HG03039 (cell line): ENCODE data around the gene PSPC1.

ENCODE experiments used
- ATAC-seq: cut with Tn5 transposase; IDR thresholded peaks from one replicate; pipeline ENCODE4 v1.9.1; 2021; ENCODE audit warnings: mild to moderate bottlenecking, moderate library complexity; ENCODE audit not compliant: unreplicated experiment

PSPC1 gene

DNA sequence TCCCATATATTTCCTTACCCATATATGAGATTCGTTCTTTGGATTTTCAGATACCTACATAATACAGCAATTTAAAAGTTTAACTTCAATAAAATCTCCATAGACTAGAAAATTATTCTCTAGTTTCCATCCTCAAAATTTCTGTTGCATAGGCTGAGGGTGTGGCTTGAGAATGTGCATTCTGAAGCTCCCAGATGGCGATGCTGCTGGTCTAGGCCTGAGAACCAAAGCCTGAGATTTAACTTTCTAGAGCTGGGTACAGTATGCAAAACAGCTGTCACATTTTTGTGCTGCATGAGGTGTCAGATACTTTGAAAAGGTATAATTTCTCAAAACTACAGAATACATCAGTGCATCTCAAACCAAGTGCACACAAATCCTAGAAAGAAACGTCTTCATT is 106.6 kb downstream of the PSPC1 start:
- ATAC-seq, result no peak

GRCh38 chr13:19674898-19675297 is 107.8 kb downstream of the PSPC1 start:
- ATAC-seq, result no peak

DNA sequence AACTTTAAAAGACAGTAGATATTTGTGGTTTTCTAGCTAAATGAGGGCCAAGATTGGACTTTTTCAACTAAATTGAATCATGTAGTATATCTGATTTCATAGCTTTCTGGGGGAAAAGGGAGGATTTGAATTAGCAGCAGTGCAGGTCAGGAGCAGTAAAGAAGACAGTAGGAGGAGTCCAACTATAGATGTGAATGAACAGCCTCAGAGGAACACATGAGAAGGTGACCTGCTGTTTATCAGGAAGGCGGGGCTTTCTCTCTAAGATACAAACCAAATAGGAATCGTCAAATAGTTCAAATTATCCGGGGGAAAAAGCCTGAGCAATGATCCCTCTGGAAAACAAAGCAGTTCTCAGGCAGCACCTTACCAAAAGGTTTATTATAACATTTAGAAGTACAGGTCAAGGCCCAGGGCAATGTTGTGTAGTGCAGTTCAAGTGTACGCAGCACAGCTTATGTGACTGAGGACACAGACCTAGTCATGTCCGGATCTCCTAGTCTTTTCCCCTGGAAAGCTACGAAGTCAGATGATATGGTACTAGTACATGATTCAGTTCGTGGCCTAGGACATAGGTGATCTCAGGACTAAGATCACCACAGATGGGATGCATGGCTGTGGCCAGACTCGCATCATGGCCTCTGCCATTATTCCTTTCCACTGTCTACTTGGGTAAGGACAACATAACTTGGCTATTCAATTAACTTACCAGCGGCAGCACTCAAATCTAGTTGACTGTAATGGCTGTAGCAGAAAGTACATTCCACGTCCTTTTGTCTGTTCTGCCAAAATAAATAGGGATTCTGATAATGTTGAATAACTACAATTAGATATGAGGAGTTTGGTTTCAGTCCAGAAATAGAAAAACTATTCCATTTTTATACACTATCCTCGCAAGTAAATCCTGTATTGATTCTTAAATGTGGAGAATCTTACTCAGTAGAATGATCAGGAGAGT is 109.0 kb downstream of the PSPC1 start:
- ATAC-seq, result no peak

DNA sequence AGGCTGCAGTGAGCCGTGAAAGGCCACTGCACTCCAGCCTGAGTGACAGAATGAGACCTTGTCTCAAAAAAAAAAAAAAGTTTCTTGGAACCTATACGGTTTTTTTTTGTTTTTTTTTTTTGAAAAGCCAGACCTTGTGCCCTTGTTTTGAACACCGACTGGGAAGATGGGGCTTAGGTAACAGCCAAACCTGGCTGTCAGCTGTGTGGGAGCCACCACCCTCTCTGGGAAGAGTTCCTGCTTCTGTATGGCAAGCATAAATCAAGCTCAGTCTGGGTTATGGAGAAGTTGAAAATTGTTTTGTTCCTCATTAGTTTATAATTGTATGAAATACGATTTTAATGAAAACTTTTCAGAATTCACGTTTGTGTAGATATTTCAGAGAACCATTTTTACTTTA is 109.8 kb downstream of the PSPC1 start:
- no peak for ATAC-seq

GRCh38 chr13:19670147-19670546 is 112.6 kb downstream of the PSPC1 start:
- ATAC-seq, result no peak

DNA sequence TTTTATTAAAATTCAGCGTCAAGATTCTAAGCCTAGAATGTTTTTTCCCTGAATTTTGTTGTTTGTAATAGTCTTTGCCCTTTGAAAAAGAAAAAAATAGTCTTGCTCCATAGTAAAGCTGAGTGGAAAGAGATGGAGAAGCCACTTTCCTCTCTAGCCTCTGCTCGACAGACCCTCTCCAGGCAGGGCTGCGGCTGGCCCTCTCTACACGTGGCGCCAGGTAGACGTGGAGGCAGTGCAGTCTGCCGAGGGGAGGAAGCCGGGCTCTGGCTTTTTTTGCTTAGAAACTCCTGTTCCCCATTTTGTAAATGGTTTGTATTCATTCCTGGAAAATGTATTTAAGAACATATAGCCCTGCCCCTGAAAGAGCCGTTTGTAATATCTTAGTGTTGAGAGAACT is 114.0 kb downstream of the PSPC1 start:
- no peak for ATAC-seq

DNA sequence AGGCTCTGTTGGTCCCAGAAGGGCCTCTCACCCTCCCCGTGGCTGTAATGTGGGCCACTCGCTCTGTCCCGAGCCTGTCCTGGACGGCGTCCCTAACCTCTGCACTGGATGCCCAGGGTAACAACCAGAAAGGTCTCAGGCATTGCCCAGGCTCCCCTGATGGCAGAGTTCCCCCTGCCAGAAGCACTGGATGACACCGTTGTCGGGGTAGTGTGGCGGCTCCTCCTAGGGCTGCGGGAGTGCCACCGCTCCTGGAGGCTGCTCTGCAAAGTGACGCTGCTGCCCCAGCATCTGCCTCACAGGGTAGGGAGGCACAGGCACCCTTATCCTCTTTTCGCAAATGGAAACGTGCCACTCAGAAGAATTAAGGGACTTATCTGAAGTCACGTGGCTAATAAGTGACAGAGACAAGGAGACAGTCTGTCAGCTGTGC is 117.3 kb downstream of the PSPC1 start:
- ATAC-seq, result no peak

DNA sequence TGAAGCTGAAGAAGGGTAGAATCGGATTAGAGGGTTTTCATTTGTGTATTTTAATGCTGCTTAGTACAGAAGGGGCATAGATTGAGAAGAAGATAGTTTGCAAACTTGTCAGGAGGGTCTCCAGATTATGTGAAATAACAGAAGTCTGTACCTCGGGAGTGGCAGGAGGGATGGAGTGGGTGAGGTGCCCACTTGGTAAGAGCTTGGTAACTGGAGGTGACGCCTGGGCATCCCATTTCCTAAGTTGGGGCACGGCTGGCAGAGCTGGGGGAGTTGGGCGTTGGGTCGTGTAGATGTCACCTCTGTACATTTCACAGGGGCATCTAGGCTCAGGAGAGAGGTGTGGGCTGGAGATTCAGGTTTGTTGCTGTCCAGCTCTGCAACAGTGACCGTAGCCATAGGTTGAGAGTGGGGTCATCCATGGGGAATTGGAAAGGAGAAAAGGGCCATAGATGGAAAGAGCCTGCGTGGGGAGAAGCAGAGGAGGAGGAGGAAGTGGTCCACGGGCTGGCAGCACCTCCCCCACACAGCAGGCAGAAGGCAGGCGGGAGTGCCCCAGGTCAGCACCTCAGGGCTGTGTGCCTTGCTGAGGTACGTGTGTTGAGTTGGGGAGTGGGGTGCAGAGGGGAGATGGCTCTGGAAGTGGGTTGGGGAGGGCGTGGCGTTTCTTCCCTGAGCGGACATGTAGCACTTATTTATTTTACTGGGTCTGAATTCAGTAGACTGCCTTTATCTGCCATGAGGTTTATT is 118.1 kb downstream of the PSPC1 start:
- no peak for ATAC-seq

- no peak for ATAC-seq
These were observed 119.2 kb downstream of the PSPC1 start for GRCh38 chr13:19663416-19663979.

GRCh38 chr13:19661561-19661960 is 121.2 kb downstream of the PSPC1 start:
- no peak for ATAC-seq

DNA sequence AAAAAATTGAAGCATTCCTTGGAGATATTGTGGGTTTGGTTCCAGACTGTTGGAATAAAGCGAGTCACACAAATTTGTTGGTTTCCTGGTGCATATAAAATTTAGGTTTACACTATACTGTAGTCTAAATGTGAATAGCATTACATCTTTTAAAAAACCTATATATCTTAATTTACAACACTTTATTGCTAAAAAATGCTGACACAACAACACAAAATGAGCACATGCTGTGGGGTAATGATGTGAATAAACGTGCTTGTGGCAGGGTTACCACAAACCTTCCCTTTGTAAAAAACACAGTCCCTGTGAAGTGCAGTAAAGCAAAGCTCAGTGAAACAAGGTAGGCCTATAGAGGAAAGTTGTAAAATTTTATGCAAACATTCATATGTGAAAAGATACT is 121.6 kb downstream of the PSPC1 start:
- no peak for ATAC-seq

- no peak for ATAC-seq
These were observed 123.9 kb downstream of the PSPC1 start for GRCh38 chr13:19658831-19659230.

- no peak for ATAC-seq
These were observed 124.7 kb downstream of the PSPC1 start for GRCh38 chr13:19657872-19658591.
